GM12891 (cell line): ENCODE measurements around the gene FKBP3.

Experiments used
- POLR2A ChIP-seq: IDR thresholded peaks from 2 replicates; pipeline ENCODE4 v1.6.1; 2011; ENCODE audit warnings: low read depth, low read length, control low read depth
- SPI1 ChIP-seq: IDR thresholded peaks from 2 replicates; pipeline ENCODE4 v1.6.1; 2011; ENCODE audit warnings: low read depth, low read length, control low read depth
- TAF1 ChIP-seq: IDR thresholded peaks from 2 replicates; pipeline ENCODE4 v1.6.1; 2011; ENCODE audit warnings: low read depth, low read length, control low read depth

DNA sequence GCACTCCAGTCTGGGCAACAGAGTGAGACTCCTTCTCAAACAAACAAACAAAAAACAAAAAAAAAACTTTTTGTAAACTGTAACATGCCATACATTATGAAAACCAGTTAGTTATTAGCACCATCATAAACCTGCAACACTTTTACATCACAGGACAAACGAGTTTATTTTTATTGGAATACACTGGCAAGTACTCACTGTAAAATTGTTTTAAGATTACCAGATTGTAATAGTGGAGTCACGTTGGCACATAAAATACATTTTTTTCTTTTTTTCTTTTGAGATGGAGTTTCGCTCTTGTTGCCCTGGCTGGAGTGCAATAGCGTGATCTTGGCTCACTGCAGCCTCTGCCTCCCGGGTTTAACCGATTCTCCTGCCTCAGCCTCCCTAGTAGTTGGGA lies 15.7 kb downstream of the FKBP3 start:
- TF ChIP-seq POLR2A (no peak), TAF1 (no peak), SPI1 (no peak)
